HepG2 (cell line): Measurements from ENCODE around the gene GLOD4. TPM values are rescaled to one million over a fixed set of nuclear protein-coding genes. Genes with fewer than 3 reads are reported as not detected.

Experiments used
- E2F2 ChIP-seq: sonication (generic); formaldehyde crosslinking; IDR thresholded peaks from 2 replicates; pipeline ENCODE4 v1.4.0; 2020; ENCODE audit warnings: missing genetic modification reagents, borderline replicate concordance
- HDAC6 ChIP-seq: fragments of 200-600 bp; sonication (generic); IDR thresholded peaks from 2 replicates; pipeline ENCODE4 v1.7.0; 2017; ENCODE audit warnings: mild to moderate bottlenecking, antibody characterized with exemption, low read length, low read depth
- KDM1A ChIP-seq: IDR thresholded peaks from 2 replicates; pipeline ENCODE4 v1.6.1; 2016; ENCODE audit warnings: missing compliant biosample characterization
- KLF13 ChIP-seq: sonication (generic); formaldehyde crosslinking; IDR thresholded peaks from 2 replicates; pipeline ENCODE4 v1.4.0; 2020; ENCODE audit warnings: mild to moderate bottlenecking, missing genetic modification reagents
- KMT2A ChIP-seq: sonication (generic); formaldehyde crosslinking; IDR thresholded peaks from 2 replicates; pipeline ENCODE4 v1.4.0; 2020; ENCODE audit warnings: missing genetic modification reagents
- SAP130 ChIP-seq: IDR thresholded peaks from 2 replicates; pipeline ENCODE4 v1.6.1; 2016; ENCODE audit warnings: low read depth
- SNRNP70 ChIP-seq: fragments of 200-400 bp; formaldehyde crosslinking; IDR thresholded peaks from 2 replicates; pipeline ENCODE4 v1.6.1; 2017; ENCODE audit warnings: mild to moderate bottlenecking, low read depth, low read length, moderate library complexity
- SP2 ChIP-seq: sonication (generic); formaldehyde crosslinking; IDR thresholded peaks from 2 replicates; pipeline ENCODE4 v1.5.1; 2020; ENCODE audit warnings: mild to moderate bottlenecking, missing genetic modification reagents
- TCF7 ChIP-seq: sonication (generic); IDR thresholded peaks from 2 replicates; pipeline ENCODE4 v1.6.1; 2016; ENCODE audit warnings: antibody characterized with exemption, low read depth
- ZBTB49 ChIP-seq: sonication (generic); formaldehyde crosslinking; IDR thresholded peaks from 2 replicates; pipeline ENCODE4 v1.4.0; 2020; ENCODE audit warnings: missing genetic modification reagents, borderline replicate concordance
- ZNF343 ChIP-seq: sonication (generic); formaldehyde crosslinking; IDR thresholded peaks from 2 replicates; pipeline ENCODE4 v1.4.0; 2020; ENCODE audit warnings: mild to moderate bottlenecking, missing genetic modification reagents
- ZNF501 ChIP-seq: sonication (generic); formaldehyde crosslinking; IDR thresholded peaks from 2 replicates; pipeline ENCODE4 v1.5.1; 2020; ENCODE audit warnings: mild to moderate bottlenecking, moderate library complexity, missing genetic modification reagents
- ZNF737 ChIP-seq: sonication (generic); formaldehyde crosslinking; IDR thresholded peaks from 2 replicates; pipeline ENCODE4 v1.5.0; 2020; ENCODE audit warnings: missing genetic modification reagents, mild to moderate bottlenecking, borderline replicate concordance
- polyA plus RNA-seq, 8 experiments: library from polyadenylated mRNA; depleted of rRNA in 3 of 8; stranded (reverse) in 7 of 8; unstranded in 1 of 8; fragments of >200 nt; fragmentation: Illumina TruSeq in 4 of 8; extraction: Trizol in 4 of 8; gene quantifications; 2 replicates each; pipeline versions ENCODE4 v1.2.1 to v1.2.3, GENCODE V29; 2011 to 2016; ENCODE audit warnings: low read depth in 4 of 8, missing spikeins in 1 of 8, mixed read lengths in 1 of 8; ENCODE audit not compliant: insufficient read depth in 1 of 8
- total RNA-seq, 5 experiments: library from RNA; depleted of rRNA; stranded (reverse); fragments of >200 nt; fragmentation: Illumina TruSeq; extraction: Trizol; gene quantifications; 2 replicates each; pipeline ENCODE4 v1.2.3, GENCODE V29; 2016; ENCODE audit warnings: low read depth in 1 of 5
- TF ChIP-seq, protein P1 (sequence below): sonication (generic); formaldehyde crosslinking; IDR thresholded peaks from 2 replicates; pipeline ENCODE4 v1.4.0; 2020; ENCODE audit warnings: missing genetic modification reagents
- TF ChIP-seq, protein P2 (sequence below): sonication (generic); formaldehyde crosslinking; IDR thresholded peaks from 2 replicates; pipeline ENCODE4 v1.4.0; 2020; ENCODE audit warnings: low read depth, mild to moderate bottlenecking, missing genetic modification reagents
- TF ChIP-seq, protein P3 (sequence below): sonication (generic); IDR thresholded peaks from 2 replicates; pipeline ENCODE4 v1.6.1; 2016; ENCODE audit warnings: low read depth, borderline replicate concordance

Gene GLOD4
- total and polyA plus RNA-seq, 2 of the 13 experiments (the other 11 are each of a cell fraction or from before 2014, with no cell fraction given), result 53.7 to 87.8 TPM

GRCh38 chr17:732902-733720 is 49.0 kb downstream of the GLOD4 start (continued):
- TF ChIP-seq E2F2 (CRISPR knock-in tag) (no peak), SAP130 (CRISPR knock-in tag) (peak; percentile 41), SNRNP70 (no peak), ZBTB49 (no peak), ZNF343 (CRISPR knock-in tag) (no peak), KDM1A (no peak), KLF13 (CRISPR knock-in tag) (no peak), TCF7 (no peak), ZNF501 (CRISPR knock-in tag) (peak; percentile 72), ZNF737 (CRISPR knock-in tag) (no peak), SP2 (CRISPR knock-in tag) (no peak), KMT2A (peak; percentile 50; the same call in 1 of the 2 replicates), HDAC6 (no peak)
- TF ChIP-seq, protein P1, sequence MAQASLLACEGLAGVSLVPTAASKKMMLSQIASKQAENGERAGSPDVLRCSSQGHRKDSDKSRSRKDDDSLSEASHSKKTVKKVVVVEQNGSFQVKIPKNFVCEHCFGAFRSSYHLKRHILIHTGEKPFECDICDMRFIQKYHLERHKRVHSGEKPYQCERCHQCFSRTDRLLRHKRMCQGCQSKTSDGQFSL, result no peak
- TF ChIP-seq, protein P2, sequence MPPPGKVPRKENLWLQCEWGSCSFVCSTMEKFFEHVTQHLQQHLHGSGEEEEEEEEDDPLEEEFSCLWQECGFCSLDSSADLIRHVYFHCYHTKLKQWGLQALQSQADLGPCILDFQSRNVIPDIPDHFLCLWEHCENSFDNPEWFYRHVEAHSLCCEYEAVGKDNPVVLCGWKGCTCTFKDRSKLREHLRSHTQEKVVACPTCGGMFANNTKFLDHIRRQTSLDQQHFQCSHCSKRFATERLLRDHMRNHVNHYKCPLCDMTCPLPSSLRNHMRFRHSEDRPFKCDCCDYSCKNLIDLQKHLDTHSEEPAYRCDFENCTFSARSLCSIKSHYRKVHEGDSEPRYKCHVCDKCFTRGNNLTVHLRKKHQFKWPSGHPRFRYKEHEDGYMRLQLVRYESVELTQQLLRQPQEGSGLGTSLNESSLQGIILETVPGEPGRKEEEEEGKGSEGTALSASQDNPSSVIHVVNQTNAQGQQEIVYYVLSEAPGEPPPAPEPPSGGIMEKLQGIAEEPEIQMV, result peak; percentile 52; the same call in 1 of the 2 replicates
- TF ChIP-seq, protein P3, sequence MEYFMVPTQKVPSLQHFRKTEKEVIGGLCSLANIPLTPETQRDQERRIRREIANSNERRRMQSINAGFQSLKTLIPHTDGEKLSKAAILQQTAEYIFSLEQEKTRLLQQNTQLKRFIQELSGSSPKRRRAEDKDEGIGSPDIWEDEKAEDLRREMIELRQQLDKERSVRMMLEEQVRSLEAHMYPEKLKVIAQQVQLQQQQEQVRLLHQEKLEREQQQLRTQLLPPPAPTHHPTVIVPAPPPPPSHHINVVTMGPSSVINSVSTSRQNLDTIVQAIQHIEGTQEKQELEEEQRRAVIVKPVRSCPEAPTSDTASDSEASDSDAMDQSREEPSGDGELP, result no peak
